ENCODE results near the gene CRY1.

CRY1 gene

GRCh38 chr12:107025671-107026070 lies 67.7 kb downstream of the CRY1 start:
- H4K20me1 ChIP-seq (ENCODE audit: low read depth, low read length) = no peaks in the 10 kb centered on the region
- no peaks in the 10 kb centered on the region for H3K27me3 ChIP-seq (ENCODE audit: low read length)
- H3K9me3 ChIP-seq (ENCODE audit: insufficient read depth, low read length) = no peaks in the 10 kb centered on the region
- H3K4me2 ChIP-seq (ENCODE audit: low read depth, low read length, poor library complexity, severe bottlenecking) = no peak overlapping the region
- H3K9ac ChIP-seq (ENCODE audit: low read length) = no peak overlapping the region
- H3K36me3 ChIP-seq (ENCODE audit: low read length) = no peaks in the 10 kb centered on the region
- no peak overlapping the region for H3K4me3 ChIP-seq (ENCODE audit: insufficient read depth, low read length, poor library complexity, severe bottlenecking)
- no peak overlapping the region for H3K27ac ChIP-seq (ENCODE audit: low read depth, low read length)
- no peaks in the 10 kb centered on the region for H3K9me2 ChIP-seq (replicated peaks; ENCODE audit: insufficient read depth, low read length)
- TF ChIP-seq EZH2phosphoT487 (conservative IDR thresholded peaks at IDR 0.05; ENCODE audit: low read length) = no peak
- TF ChIP-seq CTCF (IDR thresholded peaks at IDR 0.05; ENCODE audit: insufficient read depth, low read length, poor library complexity, severe bottlenecking) = no peak
- no peak overlapping the region for H2AFZ ChIP-seq (ENCODE audit: low read depth, low read length, severe bottlenecking)
- no peaks in the 10 kb centered on the region for H3F3A ChIP-seq (ENCODE audit: insufficient read depth)
- H3K79me2 ChIP-seq (ENCODE audit: insufficient read depth, low read length) = no peaks in the 10 kb centered on the region

- H3K9me3 ChIP-seq (ENCODE audit: insufficient read depth, low read length) = no peaks in the 10 kb centered on the region
- no peak overlapping the region for H3K27ac ChIP-seq (ENCODE audit: low read depth, low read length)
- no peak overlapping the region for H3K4me3 ChIP-seq (ENCODE audit: insufficient read depth, low read length, poor library complexity, severe bottlenecking)
- no peak overlapping the region for H3K4me2 ChIP-seq (ENCODE audit: low read depth, low read length, poor library complexity, severe bottlenecking)
- no peaks in the 10 kb centered on the region for H4K20me1 ChIP-seq (ENCODE audit: low read depth, low read length)
- H2AFZ ChIP-seq (ENCODE audit: low read depth, low read length, severe bottlenecking) = no peak overlapping the region
- H3F3A ChIP-seq (ENCODE audit: insufficient read depth) = no peaks in the 10 kb centered on the region
- no peaks in the 10 kb centered on the region for H3K36me3 ChIP-seq (ENCODE audit: low read length)
- TF ChIP-seq CTCF (IDR thresholded peaks at IDR 0.05; ENCODE audit: insufficient read depth, low read length, poor library complexity, severe bottlenecking) (no peak), EZH2phosphoT487 (conservative IDR thresholded peaks at IDR 0.05; ENCODE audit: low read length) (no peak)
- no peak overlapping the region for H3K9ac ChIP-seq (ENCODE audit: low read length)
- H3K27me3 ChIP-seq (ENCODE audit: low read length) = no peaks in the 10 kb centered on the region
- no peaks in the 10 kb centered on the region for H3K9me2 ChIP-seq (replicated peaks; ENCODE audit: insufficient read depth, low read length)
- no peaks in the 10 kb centered on the region for H3K79me2 ChIP-seq (ENCODE audit: insufficient read depth, low read length)
Observed at GRCh38 chr12:107019546-107019945, 73.8 kb downstream of the CRY1 start.

GRCh38 chr12:107017042-107017441 lies 76.3 kb downstream of the CRY1 start:
- no peak overlapping the region for H3K4me2 ChIP-seq (ENCODE audit: low read depth, low read length, poor library complexity, severe bottlenecking)
- no peaks in the 10 kb centered on the region for H3F3A ChIP-seq (ENCODE audit: insufficient read depth)
- TF ChIP-seq EZH2phosphoT487 (conservative IDR thresholded peaks at IDR 0.05; ENCODE audit: low read length) = no peak
- TF ChIP-seq CTCF (IDR thresholded peaks at IDR 0.05; ENCODE audit: insufficient read depth, low read length, poor library complexity, severe bottlenecking) = no peak
- no peak overlapping the region for H3K27ac ChIP-seq (ENCODE audit: low read depth, low read length)
- no peaks in the 10 kb centered on the region for H4K20me1 ChIP-seq (ENCODE audit: low read depth, low read length)
- H3K79me2 ChIP-seq (ENCODE audit: insufficient read depth, low read length) = no peaks in the 10 kb centered on the region
- no peaks in the 10 kb centered on the region for H3K36me3 ChIP-seq (ENCODE audit: low read length)
- no peak overlapping the region for H3K4me3 ChIP-seq (ENCODE audit: insufficient read depth, low read length, poor library complexity, severe bottlenecking)
- no peak overlapping the region for H3K9ac ChIP-seq (ENCODE audit: low read length)
- no peaks in the 10 kb centered on the region for H3K9me3 ChIP-seq (ENCODE audit: insufficient read depth, low read length)
- H2AFZ ChIP-seq (ENCODE audit: low read depth, low read length, severe bottlenecking) = no peak overlapping the region
- no peaks in the 10 kb centered on the region for H3K9me2 ChIP-seq (replicated peaks; ENCODE audit: insufficient read depth, low read length)
- no peaks in the 10 kb centered on the region for H3K27me3 ChIP-seq (ENCODE audit: low read length)

Data from SU-DHL-6 (cell line).